Choroid plexus epithelial cell (primary cell): ENCODE results near the gene EBF3.

Experiments
- DNase-seq: peaks from one replicate; pipeline ENCODE4 v3.0.0-alpha.2; 2010; ENCODE audit warnings: low read depth
- H3K4me3 ChIP-seq: 2 replicates; pipeline ENCODE4 v1.5.1; 2011; ENCODE audit warnings: low read depth, mild to moderate bottlenecking, control low read depth, low read length, moderate library complexity
- TF ChIP-seq, protein P1 (sequence below): conservative IDR thresholded peaks from 2 replicates; pipeline ENCODE4 v1.5.1; 2011; ENCODE audit warnings: low read depth, mild to moderate bottlenecking, control low read depth, inconsistent platforms, low read length, moderate library complexity

The EBF3 gene

GRCh38 chr10:129877773-129878371, 86.2 kb downstream of the EBF3 start:
- no peak overlapping the region for H3K4me3 ChIP-seq
- TF ChIP-seq, protein P1, sequence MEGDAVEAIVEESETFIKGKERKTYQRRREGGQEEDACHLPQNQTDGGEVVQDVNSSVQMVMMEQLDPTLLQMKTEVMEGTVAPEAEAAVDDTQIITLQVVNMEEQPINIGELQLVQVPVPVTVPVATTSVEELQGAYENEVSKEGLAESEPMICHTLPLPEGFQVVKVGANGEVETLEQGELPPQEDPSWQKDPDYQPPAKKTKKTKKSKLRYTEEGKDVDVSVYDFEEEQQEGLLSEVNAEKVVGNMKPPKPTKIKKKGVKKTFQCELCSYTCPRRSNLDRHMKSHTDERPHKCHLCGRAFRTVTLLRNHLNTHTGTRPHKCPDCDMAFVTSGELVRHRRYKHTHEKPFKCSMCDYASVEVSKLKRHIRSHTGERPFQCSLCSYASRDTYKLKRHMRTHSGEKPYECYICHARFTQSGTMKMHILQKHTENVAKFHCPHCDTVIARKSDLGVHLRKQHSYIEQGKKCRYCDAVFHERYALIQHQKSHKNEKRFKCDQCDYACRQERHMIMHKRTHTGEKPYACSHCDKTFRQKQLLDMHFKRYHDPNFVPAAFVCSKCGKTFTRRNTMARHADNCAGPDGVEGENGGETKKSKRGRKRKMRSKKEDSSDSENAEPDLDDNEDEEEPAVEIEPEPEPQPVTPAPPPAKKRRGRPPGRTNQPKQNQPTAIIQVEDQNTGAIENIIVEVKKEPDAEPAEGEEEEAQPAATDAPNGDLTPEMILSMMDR: peak; percentile 55
- DNase-seq: peak; percentile 3

DNA sequence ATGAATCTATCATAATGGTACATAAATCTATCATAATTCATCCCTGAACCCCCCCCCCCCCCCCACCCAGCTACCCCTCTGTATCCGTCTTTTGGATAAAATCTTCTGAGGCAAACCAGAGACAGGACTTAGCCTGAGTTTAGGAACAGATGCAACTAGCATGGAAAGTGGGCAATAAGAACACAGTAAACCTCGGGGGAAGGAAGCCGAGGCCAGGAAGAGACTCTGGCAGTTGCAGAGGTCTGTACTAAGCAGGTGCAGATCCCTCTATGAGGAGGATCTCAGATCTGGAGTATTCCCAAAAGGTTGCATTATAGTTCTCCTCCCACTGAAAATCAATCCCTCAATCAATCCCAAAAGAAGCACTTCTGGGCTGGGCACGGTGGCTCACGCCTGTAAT, 87.2 kb downstream of the EBF3 start:
- TF ChIP-seq, protein P1: no peak
- no peak for DNase-seq
- H3K4me3 ChIP-seq: no peak overlapping the region

GRCh38 chr10:129875993-129876726, 87.9 kb downstream of the EBF3 start:
- no peak overlapping the region for H3K4me3 ChIP-seq
- TF ChIP-seq, protein P1: no peak
- no peak for DNase-seq

- TF ChIP-seq, protein P1: no peak
- no peak for DNase-seq
- H3K4me3 ChIP-seq: no peak overlapping the region
Observed at GRCh38 chr10:129873351-129873750, 90.7 kb downstream of the EBF3 start.

- H3K4me3 ChIP-seq: no peak overlapping the region
- TF ChIP-seq, protein P1: no peak
- DNase-seq: no peak
Observed at GRCh38 chr10:129871966-129872365, 92.1 kb downstream of the EBF3 start.

DNA sequence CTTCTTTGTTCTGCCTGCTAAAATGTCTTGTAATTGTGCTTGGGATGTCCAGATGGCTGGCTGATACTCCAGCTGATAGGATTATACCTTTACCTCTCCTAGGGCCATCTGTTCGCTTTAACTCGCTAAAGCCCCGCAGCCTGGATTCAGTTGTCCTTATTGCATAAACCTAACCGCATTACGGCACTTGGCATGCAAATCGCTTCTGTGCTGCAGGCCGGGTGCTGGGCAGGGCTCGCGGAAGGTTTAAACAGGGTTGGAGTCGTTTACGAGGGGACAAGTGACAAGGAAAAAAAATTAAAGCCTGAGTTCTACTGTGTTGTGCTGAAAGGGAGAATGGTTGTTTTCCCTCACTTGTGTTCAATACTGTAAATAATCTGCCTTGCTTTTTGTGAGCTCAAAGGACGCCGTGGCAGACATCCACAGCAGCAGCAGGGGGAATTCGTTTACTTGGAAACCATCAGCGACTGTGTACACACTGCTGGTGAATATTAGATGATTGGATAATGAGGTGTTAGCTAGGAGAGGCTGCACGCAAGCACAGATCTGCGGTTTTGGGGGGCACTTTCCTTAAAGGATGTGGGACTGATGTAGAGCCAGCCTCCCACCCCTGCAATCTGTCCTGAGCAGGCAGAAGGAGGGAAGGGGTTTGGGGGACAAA, 93.0 kb downstream of the EBF3 start:
- DNase-seq: peak; percentile 5
- no peak overlapping the region for H3K4me3 ChIP-seq
- TF ChIP-seq, protein P1: no peak
